ENCODE results near the gene PLEKHN1. TPM values are rescaled to one million over a fixed set of nuclear protein-coding genes. Genes with fewer than 3 reads are reported as not detected.

The PLEKHN1 gene
- total and polyA plus RNA-seq, 8 donors = 0.11 to 5.1 (median 0.55) TPM

- peaks cover 15 to 93% of the 10 kb centered on the region in 2 donors for H3K27me3 ChIP-seq
- ATAC-seq = no peak
- intact Hi-C loops (cut with DNase I) = no loop called here
- H3K36me3 ChIP-seq = no peaks in the 10 kb centered on the region
- H3K4me1 ChIP-seq = peaks cover 7 to 11% of the 10 kb centered on the region in 2 donors
- no peak overlapping the region for H3K27ac ChIP-seq
- no peak for DNase-seq
- no peaks in the 10 kb centered on the region for H3K9me3 ChIP-seq
- TF ChIP-seq CTCF (IDR thresholded peaks at IDR 0.05) = no peak
- H3K4me3 ChIP-seq = no peak overlapping the region
These were observed 31.1 kb upstream of the PLEKHN1 start for GRCh38 chr1:934991-935750.

DNA sequence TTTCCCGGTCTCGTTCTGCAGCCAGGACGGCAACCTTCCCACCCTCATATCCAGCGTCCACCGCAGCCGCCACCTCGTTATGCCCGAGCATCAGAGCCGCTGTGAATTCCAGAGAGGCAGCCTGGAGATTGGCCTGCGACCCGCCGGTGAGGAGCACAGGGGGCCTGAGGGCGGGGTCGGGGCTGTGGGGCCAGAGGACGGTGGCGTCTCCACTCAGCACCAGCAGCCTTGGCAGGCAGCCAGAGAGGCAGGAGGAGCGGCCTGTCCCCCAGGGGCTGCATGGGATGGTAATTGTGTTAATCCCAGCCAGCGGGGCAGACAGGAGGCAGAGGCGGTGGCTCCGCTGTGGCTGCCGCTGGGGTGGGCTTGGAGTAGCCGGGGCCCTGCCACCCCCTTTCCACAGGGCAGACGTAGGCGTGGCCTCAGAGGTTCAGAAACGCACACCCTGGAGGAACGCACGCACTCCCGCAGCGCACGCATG, 30.5 kb upstream of the PLEKHN1 start:
- no peak for ATAC-seq
- no peak for DNase-seq
- H3K27me3 ChIP-seq = peaks cover 20 to 93% of the 10 kb centered on the region in 2 donors
- intact Hi-C loops (cut with DNase I) = no loop called here
- no peak overlapping the region for H3K27ac ChIP-seq
- H3K9me3 ChIP-seq = no peaks in the 10 kb centered on the region
- TF ChIP-seq CTCF (IDR thresholded peaks at IDR 0.05) = no peak
- H3K4me3 ChIP-seq = no peak overlapping the region
- H3K4me1 ChIP-seq = peaks cover 13 to 16% of the 10 kb centered on the region in 2 donors
- no peaks in the 10 kb centered on the region for H3K36me3 ChIP-seq

GRCh38 chr1:936348-937264, 29.7 kb upstream of the PLEKHN1 start:
- intact Hi-C loops (cut with DNase I) = no loop called here
- Histone ChIP-seq H3K9me3 (no peaks in the 10 kb centered on the region), H3K27me3 (peaks cover 29 to 93% of the 10 kb centered on the region in 2 donors), H3K36me3 (no peaks in the 10 kb centered on the region), H3K4me3 (no peak overlapping the region), H3K4me1 (peaks cover 22% of the 10 kb centered on the region in 2 donors), H3K27ac (no peak overlapping the region)
- ATAC-seq = no peak
- DNase-seq = no peak
- TF ChIP-seq CTCF (IDR thresholded peaks at IDR 0.05) = no peak

- no peak for TF ChIP-seq CTCF (IDR thresholded peaks at IDR 0.05)
- no peak for ATAC-seq
- no peaks in the 10 kb centered on the region for H3K36me3 ChIP-seq
- no peaks in the 10 kb centered on the region for H3K9me3 ChIP-seq
- peaks cover 36 to 93% of the 10 kb centered on the region in 2 donors for H3K27me3 ChIP-seq
- no peak overlapping the region for H3K27ac ChIP-seq
- peaks cover 22 to 31% of the 10 kb centered on the region in 2 donors for H3K4me1 ChIP-seq
- intact Hi-C loops (cut with DNase I) = no loop called here
- DNase-seq = no peak
- no peak overlapping the region for H3K4me3 ChIP-seq
These were observed 28.8 kb upstream of the PLEKHN1 start for GRCh38 chr1:937521-937920.

Measured in left lung (tissue), 10 donors.